ENCODE results near the gene WIPF2. TPM values are rescaled to one million over a fixed set of nuclear protein-coding genes. Genes with fewer than 3 reads are reported as not detected.

Gene WIPF2
- polyA plus RNA-seq, 1 donor (not counting 4 experiments of a cell fraction or from before 2014, with no cell fraction given), result 8.5 TPM

GRCh38 chr17:40326832-40327199, 107.7 kb downstream of the WIPF2 start:
- Histone ChIP-seq H3K79me2 (ENCODE audit: control insufficient read depth, insufficient read depth, low read length) (peaks cover 95% of the 10 kb centered on the region), H3K9me1 (ENCODE audit: control insufficient read depth, extremely low read depth, insufficient read depth, low read length) (peaks cover 2% of the 10 kb centered on the region), H4K20me1 (ENCODE audit: control insufficient read depth, extremely low read depth, insufficient read depth, low read length) (peaks cover 16% of the 10 kb centered on the region), H3K4me2 (ENCODE audit: control insufficient read depth, extremely low read depth, insufficient read depth, low read depth, low read length) (no peak overlapping the region), H3K27ac (ENCODE audit: control insufficient read depth, insufficient read depth, low read length) (no peak overlapping the region), H3K4me3 (ENCODE audit: control insufficient read depth in 2 of 3, extremely low read depth in 1 of 3, insufficient read depth in 2 of 3, low read depth in 1 of 3, low read length in 3 of 3) (no peak overlapping the region), H3K9ac (ENCODE audit: control insufficient read depth, extremely low read depth, insufficient read depth, low read length) (no peak overlapping the region), H3K36me3 (ENCODE audit: control insufficient read depth in 2 of 2, extremely low read depth in 1 of 2, insufficient read depth in 2 of 2, low read length in 2 of 2) (peaks cover 7 to 12% of the 10 kb centered on the region in 2 experiments), H3K4me1 (ENCODE audit: control insufficient read depth, extremely low read depth, insufficient read depth, low read length) (peaks cover 38% of the 10 kb centered on the region), H3K9me3 (ENCODE audit: control insufficient read depth, low read depth, low read length) (no peaks in the 10 kb centered on the region), H3K27me3 (ENCODE audit: control insufficient read depth, extremely low read depth, insufficient read depth, low read length) (no peaks in the 10 kb centered on the region), H2AFZ (ENCODE audit: control insufficient read depth, low read length) (no peak overlapping the region)
- TF ChIP-seq EZH2 (IDR thresholded peaks at IDR 0.05; ENCODE audit: low read length) (no peak), CTCF (optimal IDR thresholded peaks at IDR 0.05 in 1 of 3, IDR thresholded peaks at IDR 0.05 in 1 of 3, conservative IDR thresholded peaks at IDR 0.05 in 1 of 3; ENCODE audit: extremely low read depth in 1 of 3, insufficient read depth in 2 of 3, low read length in 3 of 3) (no peak)
- dilution Hi-C loops (cut with MboI; ENCODE audit: extremely low pct_ligation_motif_present, low sequenced_read_pairs), result no loop called here
- no peak for DNase-seq (ENCODE audit: low read depth, low spot score)
- no peak for FAIRE-seq

GRCh38 chr17:40327244-40327729, 108.2 kb downstream of the WIPF2 start:
- no peak for DNase-seq (ENCODE audit: low read depth, low spot score)
- H4K20me1 ChIP-seq (ENCODE audit: control insufficient read depth, extremely low read depth, insufficient read depth, low read length), result peaks cover 15% of the 10 kb centered on the region
- H3K36me3 ChIP-seq (ENCODE audit: control insufficient read depth in 2 of 2, extremely low read depth in 1 of 2, insufficient read depth in 2 of 2, low read length in 2 of 2), result peaks cover 7 to 12% of the 10 kb centered on the region in 2 experiments
- no peak overlapping the region for H2AFZ ChIP-seq (ENCODE audit: control insufficient read depth, low read length)
- H3K9me3 ChIP-seq (ENCODE audit: control insufficient read depth, low read depth, low read length), result no peaks in the 10 kb centered on the region
- TF ChIP-seq EZH2 (IDR thresholded peaks at IDR 0.05; ENCODE audit: low read length), result no peak
- TF ChIP-seq CTCF (optimal IDR thresholded peaks at IDR 0.05 in 1 of 3, IDR thresholded peaks at IDR 0.05 in 1 of 3, conservative IDR thresholded peaks at IDR 0.05 in 1 of 3; ENCODE audit: extremely low read depth in 1 of 3, insufficient read depth in 2 of 3, low read length in 3 of 3), result no peak
- H3K27me3 ChIP-seq (ENCODE audit: control insufficient read depth, extremely low read depth, insufficient read depth, low read length), result no peaks in the 10 kb centered on the region
- H3K4me1 ChIP-seq (ENCODE audit: control insufficient read depth, extremely low read depth, insufficient read depth, low read length), result peaks cover 33% of the 10 kb centered on the region
- H3K9ac ChIP-seq (ENCODE audit: control insufficient read depth, extremely low read depth, insufficient read depth, low read length), result no peak overlapping the region
- H3K4me3 ChIP-seq (ENCODE audit: control insufficient read depth in 2 of 3, extremely low read depth in 1 of 3, insufficient read depth in 2 of 3, low read depth in 1 of 3, low read length in 3 of 3), result no peak overlapping the region
- H3K9me1 ChIP-seq (ENCODE audit: control insufficient read depth, extremely low read depth, insufficient read depth, low read length), result peaks cover 2% of the 10 kb centered on the region
- no peak overlapping the region for H3K27ac ChIP-seq (ENCODE audit: control insufficient read depth, insufficient read depth, low read length)
- no peak for FAIRE-seq
- peaks cover 94% of the 10 kb centered on the region for H3K79me2 ChIP-seq (ENCODE audit: control insufficient read depth, insufficient read depth, low read length)
- H3K4me2 ChIP-seq (ENCODE audit: control insufficient read depth, extremely low read depth, insufficient read depth, low read depth, low read length), result no peak overlapping the region
- dilution Hi-C loops (cut with MboI; ENCODE audit: extremely low pct_ligation_motif_present, low sequenced_read_pairs), result no loop called here

Data from keratinocyte (primary cell).